Measurements from ENCODE around the gene ARRB1. TPM values are rescaled to one million over a fixed set of nuclear protein-coding genes. Genes with fewer than 3 reads are reported as not detected.
A peak's percentile ranks its signal among the peaks of the same experiment; 100 is the strongest.

Gene ARRB1
- polyA plus RNA-seq, 1 of the 3 experiments (the other 2 are of a cell fraction), result 7.0 TPM

DNA sequence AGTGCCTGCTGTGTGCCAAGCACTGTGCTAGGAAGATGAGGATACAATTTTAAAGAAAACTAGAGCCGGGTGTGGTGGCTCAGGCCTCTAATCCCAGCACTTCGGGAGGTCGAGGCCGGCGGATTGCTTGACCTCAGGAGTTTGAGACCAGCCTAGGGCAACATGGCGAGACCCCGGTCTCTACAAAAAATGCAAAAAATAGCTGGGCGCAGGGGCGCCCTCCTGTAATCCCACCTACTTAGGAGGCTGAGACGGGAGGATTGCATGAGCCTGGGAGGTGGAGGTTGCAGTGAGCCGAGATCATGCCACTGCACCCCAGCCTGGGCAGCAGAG is 102.6 kb downstream of the ARRB1 start:
- no peaks in the 10 kb centered on the region for H3K79me2 ChIP-seq (ENCODE audit: insufficient read depth)
- peaks cover 19% of the 10 kb centered on the region for H3K27me3 ChIP-seq (ENCODE audit: insufficient read depth)
- WGBS (ENCODE audit: low lambda C conversion rate), result 27% methylated on average over 11 of the region's 11 CpGs
- POLR2A ChIA-PET, result interaction anchor here (1.2 kb wide), 1 partner anchor 107 kb away, joined by 5 read pairs; no protein-coding TSS in a partner anchor
- H3K9me3 ChIP-seq, result 0 out of 2 replicates have a peak, but pooled peaks cover under 1% of the 10 kb centered on the region
- no peak overlapping the region for H3K9ac ChIP-seq
- H3K9me2 ChIP-seq, result no peaks in the 10 kb centered on the region
- no peaks in the 10 kb centered on the region for H3K36me3 ChIP-seq (replicated peaks in 1 of 2; ENCODE audit: control insufficient read depth in 1 of 2, insufficient read depth in 2 of 2, low read length in 1 of 2)
- no peaks in the 10 kb centered on the region for H3F3A ChIP-seq (replicated peaks; ENCODE audit: insufficient read depth)
- DNase-seq, result no peak
- no peak for TF ChIP-seq USF2 (IDR thresholded peaks at IDR 0.05; ENCODE audit: borderline replicate concordance, low read depth, low read length)
- no peak for TF ChIP-seq MEF2A (IDR thresholded peaks at IDR 0.05; ENCODE audit: borderline replicate concordance, low read depth)
- no peak for TF ChIP-seq USF1 (IDR thresholded peaks at IDR 0.05; ENCODE audit: borderline replicate concordance, low read depth)
- no peak for TF ChIP-seq SIN3A (IDR thresholded peaks at IDR 0.05; ENCODE audit: borderline replicate concordance, low read depth, low read length)
- TF ChIP-seq ZBTB33 (IDR thresholded peaks at IDR 0.05; ENCODE audit: borderline replicate concordance, low read depth), result no peak
- TF ChIP-seq POLR2AphosphoS5 (IDR thresholded peaks at IDR 0.05; ENCODE audit: low read depth, low read length), result no peak
- no peak for TF ChIP-seq FOSL2 (IDR thresholded peaks at IDR 0.05; ENCODE audit: borderline replicate concordance, low read depth)
- TF ChIP-seq SMC3 (IDR thresholded peaks at IDR 0.05; ENCODE audit: low read depth, low read length), result no peak
- no peak for TF ChIP-seq CHD2 (IDR thresholded peaks at IDR 0.05; ENCODE audit: low read length, partially characterized antibody)
- no peak for TF ChIP-seq EZH2phosphoT487 (IDR thresholded peaks at IDR 0.05; ENCODE audit: borderline replicate concordance, low read depth)
- TF ChIP-seq MAX (IDR thresholded peaks at IDR 0.05; ENCODE audit: low read depth), result no peak
- TF ChIP-seq RAD21 (IDR thresholded peaks at IDR 0.05; ENCODE audit: low read length), result no peak
- CTCF ChIA-PET, result interaction anchor here (0.6 to 17.5 kb wide), 85 partner anchors 9 to 547 kb away, joined by 3 to 1115 read pairs (median 6); partner anchors contain the start of genes NEU3, SLCO2B1, SPCS2 and TPBGL
- H3K27ac ChIP-seq (ENCODE audit: low read depth in 2 of 2, low read length in 1 of 2), result no peak overlapping the region
- peaks cover 0 to 5% of the 10 kb centered on the region in 2 experiments; a peak in 1 of 4 replicates for H3K4me1 ChIP-seq (ENCODE audit: control insufficient read depth in 1 of 2, insufficient read depth in 2 of 2, low read depth in 1 of 2, low read length in 1 of 2)
- no peaks in the 10 kb centered on the region for H4K20me1 ChIP-seq (ENCODE audit: insufficient read depth)
- no peak overlapping the region for H2AFZ ChIP-seq (ENCODE audit: low read depth)
- H3K4me3 ChIP-seq (ENCODE audit: low read depth in 2 of 2, low read length in 1 of 2), result peak overlapping the region in 1 of 2 experiments; percentile 54; a peak in 1 of 4 replicates
- no peak overlapping the region for H3K4me2 ChIP-seq

All from SK-N-SH (cell line).